Measurements from ENCODE around the gene RXYLT1.
"Not testable (repeated sequence)": the region's sequence is repeated elsewhere in the genome, so short reads cannot be mapped to it uniquely, and the experiment has no call there.

Gene RXYLT1

GRCh38 chr12:63838411-63838810 is 58.7 kb downstream of the RXYLT1 start:
- TF ChIP-seq EZH2phosphoT487 (conservative IDR thresholded peaks at IDR 0.05; ENCODE audit: low read length), result no peak
- TF ChIP-seq, protein P1, sequence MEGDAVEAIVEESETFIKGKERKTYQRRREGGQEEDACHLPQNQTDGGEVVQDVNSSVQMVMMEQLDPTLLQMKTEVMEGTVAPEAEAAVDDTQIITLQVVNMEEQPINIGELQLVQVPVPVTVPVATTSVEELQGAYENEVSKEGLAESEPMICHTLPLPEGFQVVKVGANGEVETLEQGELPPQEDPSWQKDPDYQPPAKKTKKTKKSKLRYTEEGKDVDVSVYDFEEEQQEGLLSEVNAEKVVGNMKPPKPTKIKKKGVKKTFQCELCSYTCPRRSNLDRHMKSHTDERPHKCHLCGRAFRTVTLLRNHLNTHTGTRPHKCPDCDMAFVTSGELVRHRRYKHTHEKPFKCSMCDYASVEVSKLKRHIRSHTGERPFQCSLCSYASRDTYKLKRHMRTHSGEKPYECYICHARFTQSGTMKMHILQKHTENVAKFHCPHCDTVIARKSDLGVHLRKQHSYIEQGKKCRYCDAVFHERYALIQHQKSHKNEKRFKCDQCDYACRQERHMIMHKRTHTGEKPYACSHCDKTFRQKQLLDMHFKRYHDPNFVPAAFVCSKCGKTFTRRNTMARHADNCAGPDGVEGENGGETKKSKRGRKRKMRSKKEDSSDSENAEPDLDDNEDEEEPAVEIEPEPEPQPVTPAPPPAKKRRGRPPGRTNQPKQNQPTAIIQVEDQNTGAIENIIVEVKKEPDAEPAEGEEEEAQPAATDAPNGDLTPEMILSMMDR (IDR thresholded peaks at IDR 0.05; ENCODE audit: insufficient read depth, low read length, poor library complexity, severe bottlenecking), result no peak

DNA sequence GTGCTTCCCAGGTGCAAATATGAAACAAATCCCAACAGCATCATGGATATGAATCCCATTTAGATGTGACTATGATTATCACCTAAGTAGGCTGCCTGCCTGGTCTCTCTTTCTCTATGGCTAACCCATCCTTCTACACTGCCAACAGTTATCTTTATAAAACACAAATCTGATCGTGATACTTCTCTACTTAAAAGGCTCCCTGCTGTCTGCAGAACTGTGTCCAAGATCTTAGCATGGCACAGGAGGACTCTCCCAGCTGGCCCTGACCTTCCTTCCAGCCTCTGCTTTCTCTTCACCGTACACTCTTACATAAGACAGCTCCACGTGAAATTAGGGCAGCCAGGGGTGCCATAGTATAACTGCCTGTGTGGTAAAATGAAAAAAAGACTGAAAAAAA is 61.3 kb downstream of the RXYLT1 start:
- Histone ChIP-seq H3F3A (ENCODE audit: insufficient read depth) (no peaks in the 10 kb centered on the region), H3K36me3 (ENCODE audit: low read length) (no peaks in the 10 kb centered on the region), H3K4me3 (ENCODE audit: insufficient read depth, low read length, poor library complexity, severe bottlenecking) (no peak overlapping the region), H3K27me3 (ENCODE audit: low read length) (no peaks in the 10 kb centered on the region), H3K4me2 (ENCODE audit: low read depth, low read length, poor library complexity, severe bottlenecking) (no peak overlapping the region), H3K9ac (ENCODE audit: low read length) (no peak overlapping the region), H2AFZ (ENCODE audit: low read depth, low read length, severe bottlenecking) (no peak overlapping the region), H4K20me1 (ENCODE audit: low read depth, low read length) (no peaks in the 10 kb centered on the region), H3K79me2 (ENCODE audit: insufficient read depth, low read length) (no peaks in the 10 kb centered on the region), H3K9me3 (ENCODE audit: insufficient read depth, low read length) (no peaks in the 10 kb centered on the region), H3K9me2 (replicated peaks; ENCODE audit: insufficient read depth, low read length) (no peaks in the 10 kb centered on the region), H3K27ac (ENCODE audit: low read depth, low read length) (no peak overlapping the region)
- TF ChIP-seq EZH2phosphoT487 (conservative IDR thresholded peaks at IDR 0.05; ENCODE audit: low read length), result no peak
- TF ChIP-seq, protein P1 (IDR thresholded peaks at IDR 0.05; ENCODE audit: insufficient read depth, low read length, poor library complexity, severe bottlenecking), result no peak

More at GRCh38 chr12:63838411-63838810, 58.7 kb downstream of the RXYLT1 start:
- no peak overlapping the region for H3K4me2 ChIP-seq (ENCODE audit: low read depth, low read length, poor library complexity, severe bottlenecking)
- no peaks in the 10 kb centered on the region for H3K79me2 ChIP-seq (ENCODE audit: insufficient read depth, low read length)
- H4K20me1 ChIP-seq (ENCODE audit: low read depth, low read length), result no peaks in the 10 kb centered on the region
- no peak overlapping the region for H3K9ac ChIP-seq (ENCODE audit: low read length)
- H3K9me2 ChIP-seq (replicated peaks; ENCODE audit: insufficient read depth, low read length), result no peaks in the 10 kb centered on the region
- no peak overlapping the region for H2AFZ ChIP-seq (ENCODE audit: low read depth, low read length, severe bottlenecking)
- no peaks in the 10 kb centered on the region for H3K9me3 ChIP-seq (ENCODE audit: insufficient read depth, low read length)
- H3K27me3 ChIP-seq (ENCODE audit: low read length), result no peaks in the 10 kb centered on the region
- H3K27ac ChIP-seq (ENCODE audit: low read depth, low read length), result no peak overlapping the region
- H3K36me3 ChIP-seq (ENCODE audit: low read length), result no peaks in the 10 kb centered on the region
- H3K4me3 ChIP-seq (ENCODE audit: insufficient read depth, low read length, poor library complexity, severe bottlenecking), result no peak overlapping the region
- no peaks in the 10 kb centered on the region for H3F3A ChIP-seq (ENCODE audit: insufficient read depth)

- no peak overlapping the region for H2AFZ ChIP-seq (ENCODE audit: low read depth, low read length, severe bottlenecking)
- H3K36me3 ChIP-seq (ENCODE audit: low read length), result no peaks in the 10 kb centered on the region
- no peaks in the 10 kb centered on the region for H3K27me3 ChIP-seq (ENCODE audit: low read length)
- no peaks in the 10 kb centered on the region for H3F3A ChIP-seq (ENCODE audit: insufficient read depth)
- H3K9me2 ChIP-seq (replicated peaks; ENCODE audit: insufficient read depth, low read length), result no peaks in the 10 kb centered on the region
- no peak overlapping the region for H3K4me2 ChIP-seq (ENCODE audit: low read depth, low read length, poor library complexity, severe bottlenecking)
- H3K9me3 ChIP-seq (ENCODE audit: insufficient read depth, low read length), result no peaks in the 10 kb centered on the region
- no peaks in the 10 kb centered on the region for H3K79me2 ChIP-seq (ENCODE audit: insufficient read depth, low read length)
- TF ChIP-seq, protein P1 (IDR thresholded peaks at IDR 0.05; ENCODE audit: insufficient read depth, low read length, poor library complexity, severe bottlenecking), result no peak
- TF ChIP-seq EZH2phosphoT487 (conservative IDR thresholded peaks at IDR 0.05; ENCODE audit: low read length), result no peak
- no peak overlapping the region for H3K9ac ChIP-seq (ENCODE audit: low read length)
- H3K27ac ChIP-seq (ENCODE audit: low read depth, low read length), result no peak overlapping the region
- H3K4me3 ChIP-seq (ENCODE audit: insufficient read depth, low read length, poor library complexity, severe bottlenecking), result no peak overlapping the region
- no peaks in the 10 kb centered on the region for H4K20me1 ChIP-seq (ENCODE audit: low read depth, low read length)
Measured at GRCh38 chr12:63841571-63841970, 61.9 kb downstream of the RXYLT1 start.

GRCh38 chr12:63842750-63843149 is 63.0 kb downstream of the RXYLT1 start:
- H3K4me3 ChIP-seq (ENCODE audit: insufficient read depth, low read length, poor library complexity, severe bottlenecking); H3K9ac ChIP-seq (ENCODE audit: low read length); H2AFZ ChIP-seq (ENCODE audit: low read depth, low read length, severe bottlenecking); H3K27ac ChIP-seq (ENCODE audit: low read depth, low read length); H3K9me2 ChIP-seq (replicated peaks; ENCODE audit: insufficient read depth, low read length); H4K20me1 ChIP-seq (ENCODE audit: low read depth, low read length); H3K9me3 ChIP-seq (ENCODE audit: insufficient read depth, low read length); H3F3A ChIP-seq (ENCODE audit: insufficient read depth); H3K4me2 ChIP-seq (ENCODE audit: low read depth, low read length, poor library complexity, severe bottlenecking); H3K27me3 ChIP-seq (ENCODE audit: low read length); H3K79me2 ChIP-seq (ENCODE audit: insufficient read depth, low read length); H3K36me3 ChIP-seq (ENCODE audit: low read length): not testable (repeated sequence)
